ENCODE results near the gene TMEM127.

DNA sequence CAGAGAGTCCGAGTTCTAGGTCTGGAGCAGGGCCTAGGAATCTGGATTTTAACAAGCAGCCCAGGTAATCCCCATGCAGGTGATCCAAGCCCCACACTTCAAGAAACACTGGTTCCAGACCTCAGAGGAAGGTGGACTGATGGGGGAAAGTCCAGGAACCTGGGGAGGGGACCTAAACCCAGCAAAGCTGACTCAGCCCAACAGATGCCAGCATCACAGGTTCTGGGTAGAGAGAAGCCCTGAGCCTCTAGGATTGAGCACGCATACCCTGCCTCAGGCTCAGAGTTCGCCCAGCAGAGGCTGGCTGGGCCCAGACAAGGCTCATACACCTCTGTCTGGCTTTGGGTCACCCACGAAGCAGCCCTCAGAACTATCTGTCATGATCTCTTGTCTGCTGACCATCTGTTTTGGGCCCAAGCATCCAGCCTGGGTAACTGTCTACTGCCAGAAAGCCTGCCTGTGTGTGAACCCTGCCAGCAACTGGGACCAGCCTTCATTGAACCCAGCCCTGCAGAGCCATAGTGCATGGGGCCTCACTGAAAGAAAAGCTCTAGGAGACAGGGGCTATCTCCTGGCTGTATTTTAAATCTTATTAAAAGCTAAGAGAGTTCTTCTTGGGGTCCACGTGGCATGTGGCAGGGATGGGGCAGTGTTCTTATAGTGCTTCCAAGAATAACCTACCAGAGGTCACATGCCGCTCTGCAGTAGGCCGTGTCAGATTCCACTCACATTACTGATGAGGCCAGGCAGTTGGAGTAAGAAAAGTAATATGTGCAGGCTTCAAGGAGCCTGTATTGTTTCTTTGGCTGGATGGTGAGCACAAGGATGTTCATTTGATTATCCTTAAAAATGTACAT is 7.4 kb downstream of the TMEM127 start:
- TF ChIP-seq, protein P1, sequence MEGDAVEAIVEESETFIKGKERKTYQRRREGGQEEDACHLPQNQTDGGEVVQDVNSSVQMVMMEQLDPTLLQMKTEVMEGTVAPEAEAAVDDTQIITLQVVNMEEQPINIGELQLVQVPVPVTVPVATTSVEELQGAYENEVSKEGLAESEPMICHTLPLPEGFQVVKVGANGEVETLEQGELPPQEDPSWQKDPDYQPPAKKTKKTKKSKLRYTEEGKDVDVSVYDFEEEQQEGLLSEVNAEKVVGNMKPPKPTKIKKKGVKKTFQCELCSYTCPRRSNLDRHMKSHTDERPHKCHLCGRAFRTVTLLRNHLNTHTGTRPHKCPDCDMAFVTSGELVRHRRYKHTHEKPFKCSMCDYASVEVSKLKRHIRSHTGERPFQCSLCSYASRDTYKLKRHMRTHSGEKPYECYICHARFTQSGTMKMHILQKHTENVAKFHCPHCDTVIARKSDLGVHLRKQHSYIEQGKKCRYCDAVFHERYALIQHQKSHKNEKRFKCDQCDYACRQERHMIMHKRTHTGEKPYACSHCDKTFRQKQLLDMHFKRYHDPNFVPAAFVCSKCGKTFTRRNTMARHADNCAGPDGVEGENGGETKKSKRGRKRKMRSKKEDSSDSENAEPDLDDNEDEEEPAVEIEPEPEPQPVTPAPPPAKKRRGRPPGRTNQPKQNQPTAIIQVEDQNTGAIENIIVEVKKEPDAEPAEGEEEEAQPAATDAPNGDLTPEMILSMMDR (IDR thresholded peaks at IDR 0.05) = no peak
- TF ChIP-seq EZH2 (IDR thresholded peaks at IDR 0.05; ENCODE audit: borderline replicate concordance, insufficient read depth, low read depth, low read length, poor library complexity, severe bottlenecking) = no peak
